Right lobe of liver (tissue), 6 donors: Measurements from ENCODE around the gene VMP1. TPM values are rescaled to one million over a fixed set of nuclear protein-coding genes. Genes with fewer than 3 reads are reported as not detected.

Source experiments
- ATAC-seq, 4 donors: fragments of 200-7000 bp; cut with Tn5 transposase; one replicate each; pipeline ENCODE4 v1.9.1; 2020; ENCODE audit warnings: mild to moderate bottlenecking in 4 of 4, moderate library complexity in 4 of 4
- DNase-seq, 3 donors: peaks; one replicate each; pipeline ENCODE4 v3.0.0-alpha.2; 2020
- H3K27ac ChIP-seq, 3 donors: fragments of 200-600 bp; one replicate each; pipeline ENCODE4 v1.8.0; 2022
- H3K27me3 ChIP-seq, 2 donors: fragments of 200-600 bp; one replicate each; pipeline ENCODE4 v1.8.0; 2022
- H3K36me3 ChIP-seq, 4 donors: fragments of 200-600 bp; sonication (generic) in 1 of 4; one replicate each; pipeline versions ENCODE4 v1.5.1 to v1.8.0; 2017 to 2022; ENCODE audit warnings: control low read depth in 1 of 4
- H3K4me1 ChIP-seq, 4 donors: fragments of 200-600 bp; sonication (generic) in 1 of 4; one replicate each; pipeline versions ENCODE4 v1.5.1 to v1.8.0; 2017 to 2022; ENCODE audit warnings: control low read depth in 1 of 4
- H3K4me3 ChIP-seq, 3 donors: fragments of 200-600 bp; one replicate each; pipeline ENCODE4 v1.8.0; 2022
- H3K9me3 ChIP-seq, 4 donors: fragments of 200-600 bp; sonication (generic) in 1 of 4; one replicate each; pipeline versions ENCODE4 v1.5.1 to v1.8.0; 2017 to 2022; ENCODE audit warnings: control low read depth in 1 of 4
- CTCF ChIP-seq, 4 donors: fragments of 200-600 bp in 3 of 4; fragments of 450-650 bp in 1 of 4; IDR thresholded peaks; one replicate each; pipeline versions ENCODE4 v1.5.1 to v1.8.0; 2016 to 2022; ENCODE audit warnings: antibody characterized with exemption in 4 of 4, mild to moderate bottlenecking in 2 of 4
- POLR2A ChIP-seq: fragments of 450-650 bp; IDR thresholded peaks from one replicate; pipeline ENCODE4 v1.6.1; 2017; ENCODE audit warnings: antibody characterized with exemption, mild to moderate bottlenecking
- WGBS: methylation state at CpG from one replicate; pipeline ENCODE4 v1.1.6; 2018; ENCODE audit warnings: low coverage, low lambda C conversion rate; ENCODE audit not compliant: insufficient coverage; ENCODE audit errors: missing lambda C conversion rate; 5-methylcytosine and 5-hydroxymethylcytosine counted together
- intact Hi-C, 2 donors: fragments of 100-400 bp; cut with DNase I; formaldehyde crosslinking; loops; one replicate each; pipeline versions ENCODE4 v1.11.2 to v1.14.1; 2022
- microRNA counts: library from miRNA; unstranded; fragments of <30 nt; microRNA quantifications from one replicate; lab custom pipeline; 2016
- microRNA-seq, 2 donors: library from miRNA; unstranded; fragments of <30 nt; microRNA quantifications; one replicate each; pipeline ENCODE4, GENCODE V29; 2019 to 2020
- small RNA-seq, 2 experiments: library from RNA; depleted of rRNA; stranded (forward); fragments of <200 nt; gene quantifications; one replicate each; pipeline ENCODE3, GENCODE V24; 2016
- total RNA-seq, 6 experiments: library from RNA; depleted of rRNA in 2 of 6; stranded (reverse); fragments of >200 nt in 2 of 6; fragmentation: NEBNext Ultra II Directional in 3 of 6; extraction: Animal tissue kit (Norgen Biotek cat#: 25700) in 3 of 6; gene quantifications; one replicate each; pipeline versions ENCODE4 v1.1.0 to v1.2.4, GENCODE V29; 2016 to 2023
- donor health status: DM: no; HTN: yes; CAD: no.
- donor health status: DM: no; HTN: no; CAD: no.
- donor health status: DM: no; HTN: no; CAD: no.
- donor health status: DM: no; HTN: yes; CAD: no.
- donor health status: DM: no; HTN: yes; CAD: no.

Gene VMP1
- total RNA-seq, 6 experiments from 2014 or later = 56.9 to 247 (median 160) TPM

- peaks cover 0 to 3% (median 0%) of the 10 kb centered on the region in 4 donors for H3K36me3 ChIP-seq
- intact Hi-C loops = no loop called here
- 100% methylated on average over 2 of the region's 2 CpGs for WGBS
- no peak for DNase-seq
- H3K9me3 ChIP-seq = no peaks in the 10 kb centered on the region
- H3K27me3 ChIP-seq = no peaks in the 10 kb centered on the region
- H3K4me3 ChIP-seq = no peak overlapping the region
- peaks cover 0 to 8% (median 3%) of the 10 kb centered on the region in 4 donors for H3K4me1 ChIP-seq
- TF ChIP-seq CTCF (IDR thresholded peaks at IDR 0.05) (no peak), POLR2A (no peak)
- H3K27ac ChIP-seq = no peak overlapping the region
- no peak for ATAC-seq
These were observed 183.3 kb downstream of the VMP1 start for GRCh38 chr17:59890720-59891119.

MicroRNA genes within 50 kb of the gene (microRNA counts, 767-probe panel; counts per million panel counts)
- microRNA hsa-miR-21-5p (lab: Ali Mortazavi, UCI) = 11,908 counts per million, percentile 73 among the panel's probes with 10 or more counts

Small RNA genes lying within 50 kb of the gene (microRNA-seq; reads per million reads assigned to microRNA genes)
- 71,997 to 83,842 reads per million in 2 donors for gene MIR21

Small RNA genes lying within 50 kb of the gene (small RNA-seq; reads per million reads assigned to genes)
- gene AC040904.1 (0 reads per million in 2 experiments), gene RNU6-450P (0 reads per million in 2 experiments)

Other genes starting within 250 kb of the VMP1 start
- gene DHX40, start 142.0 kb upstream of the VMP1 start, total RNA-seq = 10 to 100 TPM in 2 of 6 experiments, 1 to 10 TPM in 4; 7.8 to 12.0 (median 9.4) TPM
- 100 to 1,000 TPM; 120 to 232 (median 142) TPM for gene CLTC, start 87.8 kb upstream of the VMP1 start, total RNA-seq
- 10 to 100 TPM; 13.1 to 50.8 (median 19.7) TPM for gene PTRH2, start 224 bp upstream of the VMP1 start, total RNA-seq
- 1 to 10 TPM; 2.9 to 5.5 (median 4.4) TPM for gene TUBD1, start 185.3 kb downstream of the VMP1 start, total RNA-seq
- gene RPS6KB1, start 185.5 kb downstream of the VMP1 start, total RNA-seq = 10 to 100 TPM; 11.3 to 20.3 (median 14.8) TPM